K562 (cell line): Measurements from ENCODE around the gene CEACAM7. TPM values are rescaled to one million over a fixed set of nuclear protein-coding genes. Genes with fewer than 3 reads are reported as not detected.
A peak's percentile ranks its signal among the peaks of the same experiment; 100 is the strongest.

ENCODE experiments used
- AFF1 ChIP-seq, 2 experiments: fragments of 450-650 bp; IDR thresholded peaks; 2 replicates each; pipeline ENCODE4 v1.6.1; 2018; ENCODE audit warnings: mild to moderate bottlenecking in 2 of 2, low read depth in 1 of 2; ENCODE audit not compliant: partially characterized antibody in 2 of 2
- CXXC5 ChIP-seq: fragments of 250-450 bp; sonication (Bioruptor Pico); IDR thresholded peaks from 2 replicates; pipeline ENCODE4 v1.8.0; 2022; ENCODE audit warnings: inconsistent platforms, mild to moderate bottlenecking, moderate library complexity
- FOS ChIP-seq: IDR thresholded peaks from 3 replicates; pipeline ENCODE4 v1.6.1; 2011; ENCODE audit not compliant: insufficient read length; ENCODE audit errors: extremely low read depth
- FOXJ2 ChIP-seq: fragments of 200-800 bp; sonication (Bioruptor generic); IDR thresholded peaks from 2 replicates; pipeline ENCODE4 v1.6.1; 2016; ENCODE audit warnings: missing genetic modification characterization, missing compliant biosample characterization
- GTF2E2 ChIP-seq: fragments of 200-800 bp; sonication (Bioruptor generic); IDR thresholded peaks from 2 replicates; pipeline ENCODE4 v1.6.1; 2016; ENCODE audit warnings: missing genetic modification characterization, missing compliant biosample characterization
- HDAC8 ChIP-seq: fragments of 450-650 bp; IDR thresholded peaks from 2 replicates; pipeline ENCODE4 v1.6.1; 2016; ENCODE audit warnings: mild to moderate bottlenecking, missing genetic modification characterization, moderate library complexity, missing compliant biosample characterization
- IFI16 ChIP-seq: fragments of 250-450 bp; sonication (Bioruptor Pico); IDR thresholded peaks from 2 replicates; pipeline ENCODE4 v2.1.2; 2022; ENCODE audit warnings: mild to moderate bottlenecking, inconsistent platforms
- L3MBTL2 ChIP-seq: fragments of 450-650 bp; IDR thresholded peaks from 2 replicates; pipeline ENCODE4 v1.6.1; 2016; ENCODE audit warnings: mild to moderate bottlenecking, moderate library complexity
- MAFG ChIP-seq: fragments of 450-650 bp; conservative IDR thresholded peaks from 2 replicates; pipeline ENCODE4 v1.6.1; 2016; ENCODE audit warnings: missing genetic modification characterization, missing compliant biosample characterization
- NRF1 ChIP-seq, 2 experiments: fragments of 450-650 bp; IDR thresholded peaks in 1 of 2; conservative IDR thresholded peaks in 1 of 2; 2 replicates each; pipeline ENCODE4 v1.6.1; 2014; ENCODE audit warnings: mild to moderate bottlenecking in 2 of 2
- PATZ1 ChIP-seq: fragments of 250-450 bp; sonication (Bioruptor Pico); IDR thresholded peaks from 2 replicates; pipeline ENCODE4 v1.5.0; 2020; ENCODE audit warnings: mild to moderate bottlenecking, borderline replicate concordance
- POLR2H ChIP-seq: IDR thresholded peaks from 2 replicates; pipeline ENCODE4 v1.6.1; 2016; ENCODE audit warnings: missing genetic modification characterization, low read depth, mild to moderate bottlenecking, control low read depth, missing compliant biosample characterization, moderate library complexity
- RB1 ChIP-seq: fragments of 450-650 bp; IDR thresholded peaks from 2 replicates; pipeline ENCODE4 v1.6.1; 2017; ENCODE audit warnings: low read depth, mild to moderate bottlenecking
- TEAD4 ChIP-seq, 2 experiments: sonication (generic) in 1 of 2; formaldehyde crosslinking in 1 of 2; IDR thresholded peaks; 2 replicates each; pipeline versions ENCODE4 v1.6.1 to v1.8.0; 2012 to 2022; ENCODE audit warnings: borderline replicate concordance in 1 of 2, inconsistent platforms in 1 of 2, low read length in 1 of 2, mild to moderate bottlenecking in 1 of 2, missing genetic modification reagents in 1 of 2
- ZBTB43 ChIP-seq: sonication (generic); formaldehyde crosslinking; IDR thresholded peaks from 2 replicates; pipeline ENCODE4 v1.8.0; 2023; ENCODE audit warnings: mild to moderate bottlenecking, missing genetic modification reagents
- ZNF639 ChIP-seq, 2 experiments: fragments of 200-800 bp in 1 of 2; sonication (Bioruptor generic) in 1 of 2; sonication (generic) in 1 of 2; formaldehyde crosslinking in 1 of 2; IDR thresholded peaks in 1 of 2; conservative IDR thresholded peaks in 1 of 2; 2 replicates each; pipeline versions ENCODE4 v1.5.0 to v1.6.1; 2016 to 2020; ENCODE audit warnings: missing compliant biosample characterization in 1 of 2, missing genetic modification characterization in 1 of 2, missing genetic modification reagents in 1 of 2
- ZNF778 ChIP-seq: fragments of 450-650 bp; formaldehyde crosslinking; IDR thresholded peaks from 2 replicates; pipeline ENCODE4 v1.4.0; 2020; ENCODE audit warnings: mild to moderate bottlenecking, moderate library complexity
- polyA plus RNA-seq, 8 experiments: library from polyadenylated mRNA; depleted of rRNA in 4 of 8; stranded (reverse) in 5 of 8; unstranded in 3 of 8; fragments of >200 nt; fragmentation: Nextera tagmentation in 2 of 8; fragmentation: Illumina TruSeq in 1 of 8; extraction: Ambion mirVana in 2 of 8; extraction: Trizol in 1 of 8; gene quantifications; 2 replicates each; pipeline versions ENCODE4 v1.2.1 to v1.2.3, GENCODE V29; 2011 to 2014; ENCODE audit warnings: inconsistent platforms in 1 of 8, missing spikeins in 1 of 8
- total RNA-seq, 7 experiments: library from RNA; depleted of rRNA in 6 of 7; stranded (reverse); fragments of >200 nt in 6 of 7; fragmentation: Illumina TruSeq in 2 of 7; extraction: Trizol in 2 of 7; gene quantifications; 2 replicates each; pipeline versions ENCODE4 v1.2.1 to v1.2.3, GENCODE V29; 2011 to 2021; ENCODE audit warnings: low replicate concordance in 1 of 7

Gene CEACAM7
- total and polyA plus RNA-seq, 9 of the 15 experiments (the other 6 are each of a cell fraction or from before 2014, with no cell fraction given) = not detected

GRCh38 chr19:41706741-41707501 is 18.9 kb upstream of the CEACAM7 start (continued):
- peak; percentile 56 for TF ChIP-seq CXXC5 (CRISPR knock-in tag)
- TF ChIP-seq POLR2H (tag) = no peak
- peak in 1 of 2 experiments; percentile 29; a peak in 1 of 4 replicates for TF ChIP-seq NRF1 (conservative IDR thresholded peaks at IDR 0.05 in 1 of 2, IDR thresholded peaks at IDR 0.05 in 1 of 2)
- no peak for TF ChIP-seq ZNF639 (CRISPR knock-in tag; conservative IDR thresholded peaks at IDR 0.05 in 1 of 2, IDR thresholded peaks at IDR 0.05 in 1 of 2)
- no peak for TF ChIP-seq HDAC8
- peak; percentile 51; the same call in 1 of the 2 replicates for TF ChIP-seq RB1
- TF ChIP-seq GTF2E2 = no peak
- peak; percentile 35; the same call in 1 of the 2 replicates for TF ChIP-seq L3MBTL2
- TF ChIP-seq ZNF778 = no peak
- TF ChIP-seq MAFG (tag) = no peak
- no peak for TF ChIP-seq FOS
- no peak for TF ChIP-seq IFI16 (CRISPR knock-in tag)
- no peak for TF ChIP-seq PATZ1
- no peak for TF ChIP-seq AFF1 (IDR thresholded peaks at IDR 0.05; ENCODE audit: low read depth in 1 of 2, partially characterized antibody in 2 of 2)
- TF ChIP-seq FOXJ2 = no peak
- no peak for TF ChIP-seq TEAD4 (IDR thresholded peaks at IDR 0.05; ENCODE audit: low read length)
- TF ChIP-seq TEAD4 (CRISPR knock-in tag; IDR thresholded peaks at IDR 0.05; ENCODE audit: borderline replicate concordance) = no peak
- TF ChIP-seq ZBTB43 (CRISPR knock-in tag) = no peak
